Coronary artery (tissue), 2 donors: Measurements from ENCODE around the gene SH3D21.

Experiments
- DNase-seq: peaks from one replicate; pipeline ENCODE4 v3.0.0-alpha.2; 2017; ENCODE audit warnings: low spot score
- H3K27ac ChIP-seq, 2 donors: fragments of 200-600 bp; sonication (generic); one replicate each; pipeline ENCODE4 v1.5.1; 2016 to 2019
- H3K4me3 ChIP-seq: fragments of 200-600 bp; sonication (generic); 2 replicates; pipeline ENCODE4 v1.5.1; 2016; ENCODE audit warnings: mild to moderate bottlenecking, moderate library complexity
- CTCF ChIP-seq: fragments of 200-600 bp; sonication (generic); IDR thresholded peaks from one replicate; pipeline ENCODE4 v1.5.1; 2019; ENCODE audit warnings: antibody characterized with exemption

SH3D21 gene

GRCh38 chr1:36355811-36356210 is 49.6 kb downstream of the SH3D21 start:
- no peak for TF ChIP-seq CTCF
- Histone ChIP-seq H3K27ac (no peak overlapping the region), H3K4me3 (no peak overlapping the region)
- DNase-seq = no peak

- no peak overlapping the region for H3K27ac ChIP-seq
- no peak for DNase-seq
Observed at GRCh38 chr1:36358514-36359084, 52.4 kb downstream of the SH3D21 start.

GRCh38 chr1:36359383-36359782 is 53.2 kb downstream of the SH3D21 start:
- no peak overlapping the region for H3K27ac ChIP-seq
- no peak for DNase-seq
- no peak for TF ChIP-seq CTCF
- no peak overlapping the region for H3K4me3 ChIP-seq

More at GRCh38 chr1:36358514-36359084, 52.4 kb downstream of the SH3D21 start:
- H3K4me3 ChIP-seq = no peak overlapping the region
- no peak for TF ChIP-seq CTCF

GRCh38 chr1:36359911-36360550 is 53.9 kb downstream of the SH3D21 start:
- no peak for TF ChIP-seq CTCF
- DNase-seq = no peak
- H3K4me3 ChIP-seq = no peak overlapping the region
- no peak overlapping the region for H3K27ac ChIP-seq

- DNase-seq = no peak
- no peak for TF ChIP-seq CTCF
- no peak overlapping the region for H3K4me3 ChIP-seq
- H3K27ac ChIP-seq = peak overlapping the region; percentile 13 to 35
Observed at GRCh38 chr1:36365381-36365780, 59.2 kb downstream of the SH3D21 start.

GRCh38 chr1:36366091-36366661 is 60.0 kb downstream of the SH3D21 start:
- no peak overlapping the region for H3K4me3 ChIP-seq
- peak overlapping the region; percentile 18 to 35 for H3K27ac ChIP-seq
- DNase-seq = no peak
- TF ChIP-seq CTCF = no peak

- no peak for TF ChIP-seq CTCF
- DNase-seq = no peak
- Histone ChIP-seq H3K4me3 (no peak overlapping the region), H3K27ac (peak overlapping the region in 1 of 2 donors; percentile 17)
Observed at GRCh38 chr1:36367066-36367465, 60.9 kb downstream of the SH3D21 start.
